Measurements from ENCODE around the gene KIF22.
"Not testable (repeated sequence)": the region's sequence is repeated elsewhere in the genome, so short reads cannot be mapped to it uniquely, and the experiment has no call there.

Gene KIF22

GRCh38 chr16:29815032-29815721 lies 24.6 kb downstream of the KIF22 start:
- DNase-seq (ENCODE audit: low spot score) = no peak

- DNase-seq (ENCODE audit: low spot score) = peak; percentile 94
Measured at GRCh38 chr16:29815793-29816693, 25.5 kb downstream of the KIF22 start, which contains the start of gene PAGR1. TSS of gene PAGR1 (plus strand) at chr16:29816152. CDS start at chr16:29816526, 374 bp downstream.

GRCh38 chr16:29816694-29817441 lies 26.3 kb downstream of the KIF22 start:
- DNase-seq (ENCODE audit: low spot score) = peak; percentile 65

- no peak for DNase-seq (ENCODE audit: low spot score)
Measured at GRCh38 chr16:29818082-29818481, 27.5 kb downstream of the KIF22 start.

- no peak for DNase-seq (ENCODE audit: low spot score)
Measured at GRCh38 chr16:29819506-29819905, 29.0 kb downstream of the KIF22 start.

- no peak for DNase-seq (ENCODE audit: low spot score)
Measured at GRCh38 chr16:29820271-29820701, 29.7 kb downstream of the KIF22 start, which contains the start of gene MVP. TSS of gene MVP (plus strand) at chr16:29820462. CDS start at chr16:29830550, 10,088 bp downstream.

- no peak for DNase-seq (ENCODE audit: low spot score)
Measured at GRCh38 chr16:29820730-29821642, 30.4 kb downstream of the KIF22 start.

- no peak for DNase-seq (ENCODE audit: low spot score)
Measured at GRCh38 chr16:29821643-29822115, 31.1 kb downstream of the KIF22 start.

GRCh38 chr16:29824589-29825144 lies 34.1 kb downstream of the KIF22 start:
- DNase-seq (ENCODE audit: low spot score) = no peak

- DNase-seq (ENCODE audit: low spot score) = no peak
Measured at GRCh38 chr16:29825145-29826044, 34.8 kb downstream of the KIF22 start.

- no peak for DNase-seq (ENCODE audit: low spot score)
Measured at GRCh38 chr16:29826342-29826695, 35.8 kb downstream of the KIF22 start.

- no peak for DNase-seq (ENCODE audit: low spot score)
Measured at GRCh38 chr16:29830774-29831173, 40.2 kb downstream of the KIF22 start.

- no peak for DNase-seq (ENCODE audit: low spot score)
Measured at GRCh38 chr16:29831490-29831889, 40.9 kb downstream of the KIF22 start.

- not testable (repeated sequence) for DNase-seq (ENCODE audit: low spot score)
Measured at GRCh38 chr16:29833219-29833618, 42.7 kb downstream of the KIF22 start.

GRCh38 chr16:29834079-29834478 lies 43.5 kb downstream of the KIF22 start:
- no peak for DNase-seq (ENCODE audit: low spot score)

- DNase-seq (ENCODE audit: low spot score) = no peak
Measured at GRCh38 chr16:29835926-29836325, 45.4 kb downstream of the KIF22 start.

- no peak for DNase-seq (ENCODE audit: low spot score)
Measured at GRCh38 chr16:29836623-29837022, 46.1 kb downstream of the KIF22 start.

- no peak for DNase-seq (ENCODE audit: low spot score)
Measured at GRCh38 chr16:29837841-29838240, 47.3 kb downstream of the KIF22 start.

- no peak for DNase-seq (ENCODE audit: low spot score)
Measured at GRCh38 chr16:29839822-29840221, 49.3 kb downstream of the KIF22 start.

GRCh38 chr16:29840240-29840639 lies 49.7 kb downstream of the KIF22 start:
- no peak for DNase-seq (ENCODE audit: low spot score)

All from HuH-7.5 (cell line).